Peyer's patch (tissue), 4 donors: ENCODE data around the gene TAS2R50.

Source experiments
- CTCF ChIP-seq, 6 experiments: fragments of 450-650 bp in 4 of 6; fragments of 200-600 bp in 2 of 6; sonication (generic) in 1 of 6; IDR thresholded peaks; one replicate each; pipeline ENCODE4 v1.5.1; 2017 to 2019; ENCODE audit warnings: antibody characterized with exemption in 6 of 6, mild to moderate bottlenecking in 3 of 6, moderate library complexity in 1 of 6
- POLR2A ChIP-seq, 2 donors: fragments of 450-650 bp; IDR thresholded peaks; one replicate each; pipeline ENCODE4 v1.5.1; 2017; ENCODE audit warnings: antibody characterized with exemption in 2 of 2, mild to moderate bottlenecking in 2 of 2, moderate library complexity in 2 of 2

GRCh38 chr12:10936506-10936905 is 50.2 kb downstream of the TAS2R50 start:
- no peak for TF ChIP-seq CTCF (IDR thresholded peaks at IDR 0.05)
- TF ChIP-seq POLR2A (IDR thresholded peaks at IDR 0.05), result no peak
